ENCODE data around the gene PLD1.

GRCh38 chr3:171661484-171661883 is 148.8 kb downstream of the PLD1 start:
- no peak for TF ChIP-seq CTCF (IDR thresholded peaks at IDR 0.05; ENCODE audit: low read depth, low read length, poor library complexity, severe bottlenecking)
- TF ChIP-seq EZH2phosphoT487 (IDR thresholded peaks at IDR 0.05; ENCODE audit: borderline replicate concordance, low read length), result no peak
